ENCODE data around the gene LRRC75A. TPM values are rescaled to one million over a fixed set of nuclear protein-coding genes. Genes with fewer than 3 reads are reported as not detected.

The LRRC75A gene
- total and polyA plus RNA-seq, 3 donors from 2014 or later, result 39.1 to 47.9 (median 44.5) TPM

GRCh38 chr17:16463358-16464302 lies 28.4 kb downstream of the LRRC75A start:
- TF ChIP-seq POLR2A (IDR thresholded peaks at IDR 0.05) (no peak), CTCF (IDR thresholded peaks at IDR 0.05) (peak in 1 of 3 experiments; percentile 10)
- Histone ChIP-seq H3K4me1 (peaks cover 50% of the 10 kb centered on the region), H3K27ac (peak overlapping the region in 1 of 2 donors; percentile 11), H3K36me3 (ENCODE audit: low read depth, missing control alignments) (no peaks in the 10 kb centered on the region), H3K27me3 (no peaks in the 10 kb centered on the region), H3K9me3 (no peaks in the 10 kb centered on the region), H3K4me3 (no peak overlapping the region)
- intact Hi-C loops (cut with DNase I; ENCODE audit: low total_unique reads), result no loop called here
- 56 to 80% methylated on average over 7 to 13 of the region's 13 CpGs for WGBS, 2 donors
- peak; percentile 83 for DNase-seq

GRCh38 chr17:16462070-16462864 lies 29.7 kb downstream of the LRRC75A start:
- Histone ChIP-seq H3K4me1 (peaks cover 43% of the 10 kb centered on the region), H3K27ac (peak overlapping the region in 1 of 2 donors; percentile 11), H3K4me3 (no peak overlapping the region), H3K9me3 (no peaks in the 10 kb centered on the region), H3K27me3 (no peaks in the 10 kb centered on the region), H3K36me3 (ENCODE audit: low read depth, missing control alignments) (no peaks in the 10 kb centered on the region)
- WGBS, 2 donors, result 68 to 72% methylated on average over 5 to 20 of the region's 20 CpGs
- no peak for TF ChIP-seq CTCF (IDR thresholded peaks at IDR 0.05)
- no peak for TF ChIP-seq POLR2A (IDR thresholded peaks at IDR 0.05)
- intact Hi-C loops (cut with DNase I; ENCODE audit: low total_unique reads), result no loop called here
- DNase-seq, result no peak

GRCh38 chr17:16461606-16461866 lies 30.5 kb downstream of the LRRC75A start:
- no peaks in the 10 kb centered on the region for H3K9me3 ChIP-seq
- 69 to 87% methylated on average over 3 of the region's 3 CpGs for WGBS, 2 donors
- intact Hi-C loops (cut with DNase I; ENCODE audit: low total_unique reads), result no loop called here
- no peaks in the 10 kb centered on the region for H3K27me3 ChIP-seq
- no peak for TF ChIP-seq POLR2A (IDR thresholded peaks at IDR 0.05)
- H3K4me1 ChIP-seq, result peaks cover 39% of the 10 kb centered on the region
- DNase-seq, result no peak
- no peak overlapping the region for H3K4me3 ChIP-seq
- H3K27ac ChIP-seq, result no peak overlapping the region
- no peaks in the 10 kb centered on the region for H3K36me3 ChIP-seq (ENCODE audit: low read depth, missing control alignments)

- Histone ChIP-seq H3K9me3 (no peaks in the 10 kb centered on the region), H3K27me3 (no peaks in the 10 kb centered on the region), H3K4me1 (peaks cover 39% of the 10 kb centered on the region), H3K27ac (no peak overlapping the region), H3K4me3 (no peak overlapping the region), H3K36me3 (ENCODE audit: low read depth, missing control alignments) (no peaks in the 10 kb centered on the region)
- DNase-seq, result no peak
- no peak for TF ChIP-seq CTCF (IDR thresholded peaks at IDR 0.05)
- TF ChIP-seq POLR2A (IDR thresholded peaks at IDR 0.05), result no peak
- intact Hi-C loops (cut with DNase I; ENCODE audit: low total_unique reads), result no loop called here
- 90 to 93% methylated on average over 8 to 17 of the region's 17 CpGs for WGBS, 2 donors
These were observed 31.0 kb downstream of the LRRC75A start for GRCh38 chr17:16460796-16461605.
